Right lobe of liver (tissue), 6 donors: ENCODE measurements around the gene TEPSIN. TPM values are rescaled to one million over a fixed set of nuclear protein-coding genes. Genes with fewer than 3 reads are reported as not detected.

Experiments
- ATAC-seq, 4 donors: fragments of 200-7000 bp; cut with Tn5 transposase; one replicate each; pipeline ENCODE4 v1.9.1; 2020; ENCODE audit warnings: mild to moderate bottlenecking in 4 of 4, moderate library complexity in 4 of 4
- DNase-seq, 3 donors: peaks; one replicate each; pipeline ENCODE4 v3.0.0-alpha.2; 2020
- H3K27ac ChIP-seq, 3 donors: fragments of 200-600 bp; one replicate each; pipeline ENCODE4 v1.8.0; 2022
- H3K27me3 ChIP-seq, 2 donors: fragments of 200-600 bp; one replicate each; pipeline ENCODE4 v1.8.0; 2022
- H3K36me3 ChIP-seq, 4 donors: fragments of 200-600 bp; sonication (generic) in 1 of 4; one replicate each; pipeline versions ENCODE4 v1.5.1 to v1.8.0; 2017 to 2022; ENCODE audit warnings: control low read depth in 1 of 4
- H3K4me1 ChIP-seq, 4 donors: fragments of 200-600 bp; sonication (generic) in 1 of 4; one replicate each; pipeline versions ENCODE4 v1.5.1 to v1.8.0; 2017 to 2022; ENCODE audit warnings: control low read depth in 1 of 4
- H3K4me3 ChIP-seq, 3 donors: fragments of 200-600 bp; one replicate each; pipeline ENCODE4 v1.8.0; 2022
- H3K9me3 ChIP-seq, 4 donors: fragments of 200-600 bp; sonication (generic) in 1 of 4; one replicate each; pipeline versions ENCODE4 v1.5.1 to v1.8.0; 2017 to 2022; ENCODE audit warnings: control low read depth in 1 of 4
- POLR2A ChIP-seq: fragments of 450-650 bp; IDR thresholded peaks from one replicate; pipeline ENCODE4 v1.6.1; 2017; ENCODE audit warnings: antibody characterized with exemption, mild to moderate bottlenecking
- WGBS: methylation state at CpG from one replicate; pipeline ENCODE4 v1.1.6; 2018; ENCODE audit warnings: low coverage, low lambda C conversion rate; ENCODE audit not compliant: insufficient coverage; ENCODE audit errors: missing lambda C conversion rate; 5-methylcytosine and 5-hydroxymethylcytosine counted together
- intact Hi-C, 2 donors: fragments of 100-400 bp; cut with DNase I; formaldehyde crosslinking; loops; one replicate each; pipeline versions ENCODE4 v1.11.2 to v1.14.1; 2022
- total RNA-seq, 6 experiments: library from RNA; depleted of rRNA in 2 of 6; stranded (reverse); fragments of >200 nt in 2 of 6; fragmentation: NEBNext Ultra II Directional in 3 of 6; extraction: Animal tissue kit (Norgen Biotek cat#: 25700) in 3 of 6; gene quantifications; one replicate each; pipeline versions ENCODE4 v1.1.0 to v1.2.4, GENCODE V29; 2016 to 2023
- TF ChIP-seq, protein P1 (sequence below), 4 donors: fragments of 200-600 bp in 3 of 4; fragments of 450-650 bp in 1 of 4; IDR thresholded peaks; one replicate each; pipeline versions ENCODE4 v1.5.1 to v1.8.0; 2016 to 2022; ENCODE audit warnings: antibody characterized with exemption in 4 of 4, mild to moderate bottlenecking in 2 of 4
- donor health status: DM: no; HTN: yes; CAD: no.
- donor health status: DM: no; HTN: no; CAD: no.
- donor health status: DM: no; HTN: no; CAD: no.
- donor health status: DM: no; HTN: yes; CAD: no.
- donor health status: DM: no; HTN: yes; CAD: no.

Gene TEPSIN
- total RNA-seq, 6 experiments from 2014 or later = 11.9 to 27.6 (median 18.1) TPM

GRCh38 chr17:81247339-81247990 lies 8.6 kb upstream of the TEPSIN start:
- Histone ChIP-seq H3K4me1 (peaks cover 0 to 22% (median 1%) of the 10 kb centered on the region in 4 donors), H3K27me3 (no peaks in the 10 kb centered on the region), H3K36me3 (peaks cover 1 to 29% (median 5%) of the 10 kb centered on the region in 4 donors), H3K9me3 (no peaks in the 10 kb centered on the region), H3K27ac (no peak overlapping the region), H3K4me3 (no peak overlapping the region)
- DNase-seq = peak in 1 of 3 donors; percentile 31
- no peak for ATAC-seq
- TF ChIP-seq POLR2A = no peak
- TF ChIP-seq, protein P1, sequence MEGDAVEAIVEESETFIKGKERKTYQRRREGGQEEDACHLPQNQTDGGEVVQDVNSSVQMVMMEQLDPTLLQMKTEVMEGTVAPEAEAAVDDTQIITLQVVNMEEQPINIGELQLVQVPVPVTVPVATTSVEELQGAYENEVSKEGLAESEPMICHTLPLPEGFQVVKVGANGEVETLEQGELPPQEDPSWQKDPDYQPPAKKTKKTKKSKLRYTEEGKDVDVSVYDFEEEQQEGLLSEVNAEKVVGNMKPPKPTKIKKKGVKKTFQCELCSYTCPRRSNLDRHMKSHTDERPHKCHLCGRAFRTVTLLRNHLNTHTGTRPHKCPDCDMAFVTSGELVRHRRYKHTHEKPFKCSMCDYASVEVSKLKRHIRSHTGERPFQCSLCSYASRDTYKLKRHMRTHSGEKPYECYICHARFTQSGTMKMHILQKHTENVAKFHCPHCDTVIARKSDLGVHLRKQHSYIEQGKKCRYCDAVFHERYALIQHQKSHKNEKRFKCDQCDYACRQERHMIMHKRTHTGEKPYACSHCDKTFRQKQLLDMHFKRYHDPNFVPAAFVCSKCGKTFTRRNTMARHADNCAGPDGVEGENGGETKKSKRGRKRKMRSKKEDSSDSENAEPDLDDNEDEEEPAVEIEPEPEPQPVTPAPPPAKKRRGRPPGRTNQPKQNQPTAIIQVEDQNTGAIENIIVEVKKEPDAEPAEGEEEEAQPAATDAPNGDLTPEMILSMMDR (IDR thresholded peaks at IDR 0.05) = no peak
- intact Hi-C loops = loop anchor here in 1 of 2 donors (10.0 kb wide), 1 partner anchor 223 kb away; no protein-coding TSS in a partner anchor
- 88% methylated on average over 13 of the region's 15 CpGs for WGBS

GRCh38 chr17:81246679-81247338 lies 8.0 kb upstream of the TEPSIN start:
- no peak overlapping the region for H3K4me3 ChIP-seq
- H3K27ac ChIP-seq = no peak overlapping the region
- TF ChIP-seq POLR2A = no peak
- TF ChIP-seq, protein P1 (IDR thresholded peaks at IDR 0.05) = no peak
- H3K27me3 ChIP-seq = no peaks in the 10 kb centered on the region
- H3K9me3 ChIP-seq = no peaks in the 10 kb centered on the region
- H3K36me3 ChIP-seq = peaks cover 1 to 24% (median 3%) of the 10 kb centered on the region in 4 donors
- 98% methylated on average over 10 of the region's 28 CpGs for WGBS
- DNase-seq (peak in 2 of 3 donors; percentile 19 to 56), ATAC-seq (peak in 1 of 4 donors; percentile 3)
- H3K4me1 ChIP-seq = peaks cover 0 to 22% (median 1%) of the 10 kb centered on the region in 4 donors
- intact Hi-C loops = loop anchor here in 1 of 2 donors (10.0 kb wide), 1 partner anchor 222 kb away; no protein-coding TSS in a partner anchor

GRCh38 chr17:81246343-81246670 lies 7.5 kb upstream of the TEPSIN start:
- peaks cover 0 to 22% (median 1%) of the 10 kb centered on the region in 4 donors for H3K4me1 ChIP-seq
- WGBS = no CpG with 5 or more reads among the region's 10 CpGs
- intact Hi-C loops = loop anchor here in 1 of 2 donors (10.0 kb wide), 1 partner anchor 222 kb away; no protein-coding TSS in a partner anchor
- H3K36me3 ChIP-seq = peaks cover 0 to 19% (median 2%) of the 10 kb centered on the region in 4 donors
- ATAC-seq = no peak
- TF ChIP-seq, protein P1 (IDR thresholded peaks at IDR 0.05) = no peak
- TF ChIP-seq POLR2A = no peak
- peak in 1 of 3 donors; percentile 22 for DNase-seq
- H3K9me3 ChIP-seq = no peaks in the 10 kb centered on the region
- no peak overlapping the region for H3K27ac ChIP-seq
- no peaks in the 10 kb centered on the region for H3K27me3 ChIP-seq
- no peak overlapping the region for H3K4me3 ChIP-seq

- ATAC-seq = peak in 3 of 4 donors; percentile 1 to 57 (median 29)
Measured at GRCh38 chr17:81245665-81246342, 6.9 kb upstream of the TEPSIN start.

More at GRCh38 chr17:81245665-81246342, 6.9 kb upstream of the TEPSIN start:
- Histone ChIP-seq H3K27ac (peak overlapping the region in 1 of 3 donors; percentile 66), H3K36me3 (peaks cover 0 to 14% (median 0%) of the 10 kb centered on the region in 4 donors), H3K4me3 (no peak overlapping the region), H3K9me3 (no peaks in the 10 kb centered on the region), H3K4me1 (peaks cover 0 to 22% (median 1%) of the 10 kb centered on the region in 4 donors), H3K27me3 (no peaks in the 10 kb centered on the region)
- TF ChIP-seq, protein P1 (IDR thresholded peaks at IDR 0.05) = no peak
- no peak for TF ChIP-seq POLR2A
- intact Hi-C loops = loop anchor here in 1 of 2 donors (10.0 kb wide), 1 partner anchor 221 kb away; no protein-coding TSS in a partner anchor
- 93% methylated on average over 3 of the region's 37 CpGs for WGBS
- peak in 2 of 3 donors; percentile 37 to 64 for DNase-seq
